WI38 (cell line): Measurements from ENCODE around the gene THSD4.

Source experiments
- H3K4me3 ChIP-seq: 2 replicates; pipeline ENCODE4 v1.5.1; 2011; ENCODE audit warnings: low read depth, mild to moderate bottlenecking, control low read depth, low read length
- TF ChIP-seq, protein P1 (sequence below): IDR thresholded peaks from 2 replicates; pipeline ENCODE4 v1.5.1; 2012; ENCODE audit warnings: low read depth, mild to moderate bottlenecking, control low read depth, low read length

Gene THSD4

DNA sequence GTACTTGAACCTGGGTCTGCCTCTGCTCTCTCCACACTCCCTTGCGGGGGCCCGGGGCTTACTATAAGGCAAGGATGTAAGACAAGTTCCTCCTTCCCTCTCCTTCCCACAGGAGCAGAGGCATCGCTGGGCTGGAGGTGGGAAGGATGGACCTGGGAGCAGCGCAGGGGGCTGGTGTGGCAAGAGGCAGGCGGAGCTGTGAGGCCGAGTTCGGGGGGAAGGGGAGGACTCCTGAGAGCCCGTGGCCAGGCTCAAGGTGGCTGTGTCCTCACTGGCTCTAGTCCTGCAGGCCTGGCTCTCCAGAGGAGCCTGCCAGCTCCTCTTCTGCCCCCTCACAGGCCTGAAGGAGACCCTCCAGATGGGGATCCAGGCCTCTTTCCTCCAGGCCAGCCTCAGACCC lies 694.1 kb downstream of the THSD4 start:
- TF ChIP-seq, protein P1, sequence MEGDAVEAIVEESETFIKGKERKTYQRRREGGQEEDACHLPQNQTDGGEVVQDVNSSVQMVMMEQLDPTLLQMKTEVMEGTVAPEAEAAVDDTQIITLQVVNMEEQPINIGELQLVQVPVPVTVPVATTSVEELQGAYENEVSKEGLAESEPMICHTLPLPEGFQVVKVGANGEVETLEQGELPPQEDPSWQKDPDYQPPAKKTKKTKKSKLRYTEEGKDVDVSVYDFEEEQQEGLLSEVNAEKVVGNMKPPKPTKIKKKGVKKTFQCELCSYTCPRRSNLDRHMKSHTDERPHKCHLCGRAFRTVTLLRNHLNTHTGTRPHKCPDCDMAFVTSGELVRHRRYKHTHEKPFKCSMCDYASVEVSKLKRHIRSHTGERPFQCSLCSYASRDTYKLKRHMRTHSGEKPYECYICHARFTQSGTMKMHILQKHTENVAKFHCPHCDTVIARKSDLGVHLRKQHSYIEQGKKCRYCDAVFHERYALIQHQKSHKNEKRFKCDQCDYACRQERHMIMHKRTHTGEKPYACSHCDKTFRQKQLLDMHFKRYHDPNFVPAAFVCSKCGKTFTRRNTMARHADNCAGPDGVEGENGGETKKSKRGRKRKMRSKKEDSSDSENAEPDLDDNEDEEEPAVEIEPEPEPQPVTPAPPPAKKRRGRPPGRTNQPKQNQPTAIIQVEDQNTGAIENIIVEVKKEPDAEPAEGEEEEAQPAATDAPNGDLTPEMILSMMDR: no peak
- H3K4me3 ChIP-seq: no peak overlapping the region

DNA sequence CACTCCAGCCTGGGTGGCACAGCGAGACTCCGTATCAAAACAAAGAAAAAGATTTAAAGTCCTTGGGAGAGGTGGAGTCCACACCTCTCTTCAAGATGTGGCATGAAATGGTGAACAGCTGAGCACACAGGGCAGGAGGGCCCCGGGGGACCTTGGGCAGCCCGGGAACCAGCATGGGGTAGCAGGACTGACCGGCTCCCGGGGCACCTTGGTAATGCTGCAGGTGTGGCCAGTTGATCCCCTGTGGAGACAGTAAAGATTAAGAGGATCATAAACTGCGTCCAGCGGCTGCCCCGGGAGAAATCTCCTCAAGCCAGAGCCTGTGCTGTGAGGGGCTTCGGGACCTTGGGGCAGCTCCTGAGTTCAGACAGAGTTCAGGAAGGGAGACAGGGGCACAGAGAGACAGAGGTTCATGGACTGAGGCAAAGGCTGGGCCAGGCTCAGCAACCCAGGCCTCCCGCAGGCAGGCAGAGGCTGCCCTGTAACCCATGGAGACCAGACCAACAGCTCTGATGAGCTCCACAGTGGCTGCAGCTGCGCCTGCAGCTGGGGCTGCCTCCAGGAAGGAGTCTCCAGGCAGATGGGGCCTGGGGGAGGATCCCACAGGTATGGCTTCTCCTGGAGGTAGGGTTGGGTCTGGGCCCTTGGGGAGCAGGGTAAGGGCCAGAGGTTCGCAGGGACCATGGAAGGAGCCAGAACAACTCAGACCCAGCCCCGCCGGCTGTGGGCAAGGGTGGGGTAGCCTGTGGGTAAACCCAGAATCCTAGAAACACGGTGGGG lies 695.2 kb downstream of the THSD4 start, which contains the start of gene NR2E3:
Gene NR2E3 (plus strand): TSS at position 299 of the 780 bp plus-strand sequence. CDS start 190 bp downstream, at position 489.
- no peak within 1 kb of the TSS for H3K4me3 ChIP-seq
- TF ChIP-seq, protein P1: no peak

DNA sequence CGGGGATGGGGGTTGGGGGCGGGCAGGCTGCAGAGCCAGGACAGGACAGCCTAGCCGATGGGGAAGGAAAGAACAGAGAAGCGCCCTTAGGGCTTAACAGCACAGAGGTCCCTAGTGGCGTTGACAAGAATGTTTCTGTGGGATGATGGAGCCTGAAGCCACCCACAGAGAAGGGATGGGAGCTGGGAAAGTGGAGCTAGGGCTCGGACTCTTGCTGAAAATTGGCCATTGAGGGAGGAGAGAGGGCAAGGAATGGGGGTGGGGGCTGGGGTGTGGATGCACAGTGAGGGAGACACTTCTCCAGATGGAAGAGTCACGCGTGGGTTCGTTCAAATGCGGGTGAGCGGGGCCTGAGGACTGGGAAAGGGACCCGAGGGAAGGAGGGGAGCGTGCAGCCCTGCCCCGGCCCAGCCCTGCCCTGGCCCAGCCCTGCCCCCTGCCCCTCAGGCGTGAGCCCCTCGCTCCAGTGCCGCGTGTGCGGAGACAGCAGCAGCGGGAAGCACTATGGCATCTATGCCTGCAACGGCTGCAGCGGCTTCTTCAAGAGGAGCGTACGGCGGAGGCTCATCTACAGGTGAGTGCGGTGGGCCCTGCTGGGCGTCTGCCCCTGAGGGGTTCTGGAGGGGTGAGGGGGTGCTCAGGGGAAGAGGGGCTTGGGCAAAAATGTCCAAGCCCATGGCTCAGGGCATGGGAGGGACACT lies 695.9 kb downstream of the THSD4 start:
- TF ChIP-seq, protein P1: no peak
- no peak overlapping the region for H3K4me3 ChIP-seq

DNA sequence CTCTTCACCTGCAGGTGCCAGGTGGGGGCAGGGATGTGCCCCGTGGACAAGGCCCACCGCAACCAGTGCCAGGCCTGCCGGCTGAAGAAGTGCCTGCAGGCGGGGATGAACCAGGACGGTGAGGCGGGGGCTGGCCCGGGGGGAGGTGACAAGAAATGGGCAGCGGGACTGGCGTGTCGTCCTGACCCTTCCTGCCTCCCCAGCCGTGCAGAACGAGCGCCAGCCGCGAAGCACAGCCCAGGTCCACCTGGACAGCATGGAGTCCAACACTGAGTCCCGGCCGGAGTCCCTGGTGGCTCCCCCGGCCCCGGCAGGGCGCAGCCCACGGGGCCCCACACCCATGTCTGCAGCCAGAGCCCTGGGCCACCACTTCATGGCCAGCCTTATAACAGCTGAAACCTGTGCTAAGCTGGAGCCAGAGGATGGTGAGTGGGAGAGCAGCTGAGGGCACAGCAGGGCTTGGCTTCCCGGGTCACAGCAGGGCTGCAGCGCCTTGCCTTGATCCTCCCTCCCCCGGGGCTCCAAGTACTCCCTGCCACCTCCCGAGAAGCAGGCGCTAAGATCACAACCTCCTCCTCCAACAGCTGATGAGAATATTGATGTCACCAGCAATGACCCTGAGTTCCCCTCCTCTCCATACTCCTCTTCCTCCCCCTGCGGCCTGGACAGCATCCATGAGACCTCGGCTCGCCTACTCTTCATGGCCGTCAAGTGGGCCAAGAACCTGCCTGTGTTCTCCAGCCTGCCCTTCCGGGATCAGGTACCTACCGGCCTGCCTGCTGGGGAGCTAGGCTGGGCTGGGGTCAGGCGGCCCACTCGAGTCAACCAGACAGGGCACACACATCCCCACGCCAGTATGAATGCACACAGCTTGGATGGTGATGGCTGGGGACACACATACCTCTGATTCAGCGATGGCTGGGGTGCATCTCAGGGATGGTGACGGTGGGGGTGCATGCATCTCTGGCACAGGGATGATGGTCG lies 696.8 kb downstream of the THSD4 start:
- TF ChIP-seq, protein P1: no peak
- no peak overlapping the region for H3K4me3 ChIP-seq

DNA sequence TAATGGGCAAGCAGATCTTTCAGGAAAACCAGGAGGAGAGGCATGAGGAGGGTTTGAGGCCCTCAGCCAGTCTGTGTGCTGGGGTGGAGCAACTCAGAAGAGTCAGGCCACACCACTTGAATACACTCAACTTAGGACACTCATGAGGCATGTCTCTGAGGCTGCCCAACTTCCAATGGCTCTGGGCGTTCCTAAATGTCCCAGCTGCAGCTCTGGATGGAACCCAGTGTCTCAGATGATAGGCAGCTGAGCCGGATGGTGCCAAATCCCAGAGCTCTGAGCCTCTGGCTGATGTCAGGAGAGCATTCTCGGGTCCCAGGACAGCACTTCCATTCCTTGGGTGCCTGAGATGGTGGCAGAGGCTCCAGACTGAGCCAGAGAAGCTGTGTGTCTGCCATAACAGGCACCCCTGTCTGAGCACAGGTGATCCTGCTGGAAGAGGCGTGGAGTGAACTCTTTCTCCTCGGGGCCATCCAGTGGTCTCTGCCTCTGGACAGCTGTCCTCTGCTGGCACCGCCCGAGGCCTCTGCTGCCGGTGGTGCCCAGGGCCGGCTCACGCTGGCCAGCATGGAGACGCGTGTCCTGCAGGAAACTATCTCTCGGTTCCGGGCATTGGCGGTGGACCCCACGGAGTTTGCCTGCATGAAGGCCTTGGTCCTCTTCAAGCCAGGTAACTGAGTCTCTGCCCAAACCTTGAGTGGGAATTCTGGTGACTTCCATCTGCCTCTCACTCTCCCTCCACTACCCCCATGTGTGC lies 697.9 kb downstream of the THSD4 start:
- H3K4me3 ChIP-seq: no peak overlapping the region
- TF ChIP-seq, protein P1: no peak

DNA sequence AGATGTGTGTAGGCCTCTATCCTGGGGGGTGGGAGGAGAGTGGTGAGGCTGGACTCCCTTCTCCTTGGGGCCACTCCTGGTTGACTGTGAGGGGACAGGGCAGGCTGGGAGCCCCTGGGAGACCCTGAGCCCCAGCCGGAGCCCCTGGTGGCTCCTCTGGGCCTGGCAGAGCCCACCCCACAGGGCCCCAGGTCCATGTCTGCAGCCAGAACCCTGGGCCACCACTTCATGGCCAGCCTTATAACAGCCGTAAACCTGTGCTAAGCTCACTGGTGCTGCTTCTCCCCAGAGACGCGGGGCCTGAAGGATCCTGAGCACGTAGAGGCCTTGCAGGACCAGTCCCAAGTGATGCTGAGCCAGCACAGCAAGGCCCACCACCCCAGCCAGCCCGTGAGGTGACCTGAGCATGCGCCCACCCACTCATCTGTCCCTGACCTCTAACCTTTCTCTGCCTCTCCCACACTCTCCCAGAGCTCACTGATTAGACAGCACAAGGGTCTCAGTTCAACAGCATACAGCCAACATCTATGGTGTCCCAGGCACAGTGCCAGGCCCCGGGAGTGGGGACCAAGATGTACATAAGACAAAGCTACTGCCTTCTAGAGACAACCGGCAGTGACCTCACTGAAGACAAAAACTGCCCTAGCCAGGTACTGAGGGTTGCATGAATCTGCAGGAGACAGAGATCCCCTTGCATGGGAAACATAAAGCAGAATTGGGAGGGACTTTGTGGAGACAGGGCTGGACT lies 698.6 kb downstream of the THSD4 start:
- no peak overlapping the region for H3K4me3 ChIP-seq
- TF ChIP-seq, protein P1: no peak
